Heart left ventricle (tissue), 16 donors: ENCODE results near the gene CUX1. TPM values are rescaled to one million over a fixed set of nuclear protein-coding genes. Genes with fewer than 3 reads are reported as not detected.

Experiments
- ATAC-seq, 4 donors: fragments of 200-7000 bp; cut with Tn5 transposase; one replicate each; pipeline ENCODE4 v1.9.1; 2020 to 2022; ENCODE audit warnings: moderate library complexity in 4 of 4, mild to moderate bottlenecking in 3 of 4, moderate number of reproducible peaks in 1 of 4
- DNase-seq, 5 donors: peaks; one replicate each; pipeline ENCODE4 v3.0.0-alpha.2; 2020
- H3K27ac ChIP-seq, 12 donors: fragments of 200-600 bp; sonication (generic) in 4 of 12; one replicate each; pipeline versions ENCODE4 v1.5.0 to v1.8.0; 2016 to 2022; ENCODE audit warnings: mild to moderate bottlenecking in 2 of 12
- H3K27me3 ChIP-seq, 9 donors: fragments of 200-600 bp; sonication (generic) in 2 of 9; one replicate each; pipeline versions ENCODE4 v1.5.1 to v1.8.0; 2016 to 2022; ENCODE audit warnings: mild to moderate bottlenecking in 3 of 9
- H3K36me3 ChIP-seq, 9 donors: fragments of 200-600 bp; sonication (generic) in 2 of 9; one replicate each; pipeline versions ENCODE4 v1.5.0 to v1.8.0; 2018 to 2022; ENCODE audit warnings: mild to moderate bottlenecking in 2 of 9
- H3K4me1 ChIP-seq, 12 donors: fragments of 200-600 bp; sonication (generic) in 4 of 12; one replicate each; pipeline versions ENCODE4 v1.5.0 to v1.8.0; 2016 to 2022; ENCODE audit warnings: mild to moderate bottlenecking in 3 of 12
- H3K4me3 ChIP-seq, 12 donors: fragments of 200-600 bp; sonication (generic) in 4 of 12; one replicate each; pipeline versions ENCODE4 v1.5.0 to v1.8.0; 2017 to 2022; ENCODE audit warnings: mild to moderate bottlenecking in 9 of 12, moderate library complexity in 4 of 12
- H3K9me3 ChIP-seq, 12 donors: fragments of 200-600 bp; sonication (generic) in 4 of 12; one replicate each; pipeline versions ENCODE4 v1.5.0 to v1.8.0; 2016 to 2022; ENCODE audit warnings: mild to moderate bottlenecking in 1 of 12
- POLR2A ChIP-seq, 2 donors: fragments of 450-650 bp; IDR thresholded peaks; one replicate each; pipeline ENCODE4 v1.6.1; 2017; ENCODE audit warnings: antibody characterized with exemption in 2 of 2, mild to moderate bottlenecking in 2 of 2, moderate library complexity in 2 of 2
- WGBS, 4 donors: extraction: QIAGEN DNeasy Blood & Tissue Kit in 2 of 4; methylation state at CpG; one replicate each; pipeline versions ENCODE4 v1.1.5 to v1.1.7; 2013 to 2018; 5-methylcytosine and 5-hydroxymethylcytosine counted together
- intact Hi-C, 10 donors: fragments of 100-400 bp; cut with DNase I; formaldehyde crosslinking; loops; one replicate each; pipeline versions ENCODE4 v1.11.1 to v1.14.2; 2022
- polyA plus RNA-seq, 2 donors: library from polyadenylated mRNA; stranded (reverse); fragments of 200-250 nt; gene quantifications; one replicate each; pipeline ENCODE4 v1.2.3, GENCODE V29; 2013
- total RNA-seq, 9 donors: library from RNA; depleted of rRNA in 2 of 9; stranded (reverse); fragments of >200 nt in 2 of 9; fragmentation: NEBNext Ultra II Directional in 3 of 9; extraction: Animal tissue kit (Norgen Biotek cat#: 25700) in 3 of 9; gene quantifications; one replicate each; pipeline versions ENCODE4 v1.1.0 to v1.2.4, GENCODE V29; 2016 to 2023
- TF ChIP-seq, protein P1 (sequence below), 12 donors: fragments of 200-600 bp; sonication (generic) in 4 of 12; IDR thresholded peaks; one replicate each; pipeline versions ENCODE4 v1.5.0 to v1.8.0; 2018 to 2022; ENCODE audit warnings: antibody characterized with exemption in 12 of 12, mild to moderate bottlenecking in 5 of 12
- donor health status: ischemic (EF 13 %, LVEDD 7.1; RV severe dilation, severe dysfunction).
- donor health status: healthy with polysubstance abuse.
- donor health status: DM: no; HTN: yes; CAD: no.
- donor health status: DM: no; HTN: no; CAD: no.
- donor health status: ischemic (EF 25% LVEDD 6.9; RV normal size, moderate dysfunction).
- donor health status: ischemic (EF 25% LVEDD 5.7; RV mildly dilated, moderate dysfunction).
- donor health status: healthy.
- donor health status: DM: yes; HTN: yes; CAD: no.
- donor health status: ischemic (EF 35%, LVEDD 5.7; RV mildly dilated, moderate dysfunction).
- donor health status: nonischemic (EF 11% LVEDD 7.7; RV severe dilation, severe dysfunction).
- donor health status: DM: yes; HTN: yes; CAD: no.
- donor health status: PGD.
- donor health status: ischemic (EF 29% LVEDD 5.4; RV normal size, mild dysfunction).
- donor health status: nonischemic (EF 23%, LVEDD 6.1; RV moderate dilation, normal function).

The CUX1 gene
- total and polyA plus RNA-seq, 11 donors = 51.9 to 173 (median 122) TPM

DNA sequence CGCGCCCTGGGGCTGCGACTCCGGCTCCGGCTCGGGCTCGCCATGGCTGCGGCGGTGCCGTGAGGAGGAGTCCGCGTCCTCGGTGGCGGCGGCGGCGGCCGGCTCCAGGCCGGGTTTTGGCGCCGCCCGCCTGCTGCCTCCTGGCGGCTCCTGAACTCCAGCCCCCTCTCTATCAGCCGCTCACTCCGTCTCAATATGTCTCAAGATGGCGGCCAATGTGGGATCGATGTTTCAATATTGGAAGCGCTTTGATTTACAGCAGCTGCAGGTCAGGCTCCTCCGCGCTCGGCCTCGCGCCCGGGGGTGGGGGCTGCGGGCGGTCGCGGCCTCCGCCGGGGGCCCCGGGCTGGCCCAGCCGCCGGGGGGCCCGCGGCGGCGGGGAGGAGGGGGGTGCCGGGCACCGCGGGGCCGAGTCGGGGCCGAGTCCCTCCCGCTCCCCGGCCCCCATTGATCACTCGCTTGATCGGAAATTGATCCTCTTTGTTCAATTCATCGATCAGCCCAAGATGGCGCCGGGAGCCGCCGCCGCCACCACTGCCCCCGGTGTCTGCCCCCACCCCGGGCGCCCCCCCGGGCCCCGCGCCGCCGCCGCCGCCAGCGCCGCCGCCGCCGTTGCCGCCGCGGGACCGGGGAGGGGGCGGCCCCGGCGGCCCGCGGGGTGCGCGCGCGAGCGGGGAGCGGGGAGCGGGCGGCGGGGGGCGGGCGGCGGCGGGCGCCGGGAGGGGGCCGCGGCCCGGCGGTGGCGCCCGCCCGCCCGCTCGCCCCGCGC, 1.4 kb upstream of the CUX1 start:
- Histone ChIP-seq H3K9me3 (no peaks in the 10 kb centered on the region), H3K27ac (peak overlapping the region; percentile 40 to 86 (median 79)), H3K36me3 (no peaks in the 10 kb centered on the region), H3K4me1 (peaks cover 0 to 52% (median 28%) of the 10 kb centered on the region in 12 donors), H3K27me3 (peaks cover 0 to 5% (median 0%) of the 10 kb centered on the region in 9 donors), H3K4me3 (peak overlapping the region in 11 of 12 donors; percentile 36 to 96 (median 89))
- ATAC-seq (peak; percentile 48 to 85 (median 80)), DNase-seq (peak; percentile 76 to 88 (median 84))
- intact Hi-C loops = loop anchor here (1.0 to 10.0 kb wide), 17 partner anchors 41 to 421 kb away; no protein-coding TSS in a partner anchor
- 0 to 1% (median 1%) methylated on average over 6 to 113 of the region's 113 CpGs; no CpG with 5 or more reads in 1 of the 4 donors for whole genome bisulfite sequencing, 4 donors
- TF ChIP-seq, protein P1, sequence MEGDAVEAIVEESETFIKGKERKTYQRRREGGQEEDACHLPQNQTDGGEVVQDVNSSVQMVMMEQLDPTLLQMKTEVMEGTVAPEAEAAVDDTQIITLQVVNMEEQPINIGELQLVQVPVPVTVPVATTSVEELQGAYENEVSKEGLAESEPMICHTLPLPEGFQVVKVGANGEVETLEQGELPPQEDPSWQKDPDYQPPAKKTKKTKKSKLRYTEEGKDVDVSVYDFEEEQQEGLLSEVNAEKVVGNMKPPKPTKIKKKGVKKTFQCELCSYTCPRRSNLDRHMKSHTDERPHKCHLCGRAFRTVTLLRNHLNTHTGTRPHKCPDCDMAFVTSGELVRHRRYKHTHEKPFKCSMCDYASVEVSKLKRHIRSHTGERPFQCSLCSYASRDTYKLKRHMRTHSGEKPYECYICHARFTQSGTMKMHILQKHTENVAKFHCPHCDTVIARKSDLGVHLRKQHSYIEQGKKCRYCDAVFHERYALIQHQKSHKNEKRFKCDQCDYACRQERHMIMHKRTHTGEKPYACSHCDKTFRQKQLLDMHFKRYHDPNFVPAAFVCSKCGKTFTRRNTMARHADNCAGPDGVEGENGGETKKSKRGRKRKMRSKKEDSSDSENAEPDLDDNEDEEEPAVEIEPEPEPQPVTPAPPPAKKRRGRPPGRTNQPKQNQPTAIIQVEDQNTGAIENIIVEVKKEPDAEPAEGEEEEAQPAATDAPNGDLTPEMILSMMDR (IDR thresholded peaks at IDR 0.05) = peak in 6 of 12 donors; percentile 12 to 39 (median 29)
- TF ChIP-seq POLR2A (IDR thresholded peaks at IDR 0.05) = no peak

DNA sequence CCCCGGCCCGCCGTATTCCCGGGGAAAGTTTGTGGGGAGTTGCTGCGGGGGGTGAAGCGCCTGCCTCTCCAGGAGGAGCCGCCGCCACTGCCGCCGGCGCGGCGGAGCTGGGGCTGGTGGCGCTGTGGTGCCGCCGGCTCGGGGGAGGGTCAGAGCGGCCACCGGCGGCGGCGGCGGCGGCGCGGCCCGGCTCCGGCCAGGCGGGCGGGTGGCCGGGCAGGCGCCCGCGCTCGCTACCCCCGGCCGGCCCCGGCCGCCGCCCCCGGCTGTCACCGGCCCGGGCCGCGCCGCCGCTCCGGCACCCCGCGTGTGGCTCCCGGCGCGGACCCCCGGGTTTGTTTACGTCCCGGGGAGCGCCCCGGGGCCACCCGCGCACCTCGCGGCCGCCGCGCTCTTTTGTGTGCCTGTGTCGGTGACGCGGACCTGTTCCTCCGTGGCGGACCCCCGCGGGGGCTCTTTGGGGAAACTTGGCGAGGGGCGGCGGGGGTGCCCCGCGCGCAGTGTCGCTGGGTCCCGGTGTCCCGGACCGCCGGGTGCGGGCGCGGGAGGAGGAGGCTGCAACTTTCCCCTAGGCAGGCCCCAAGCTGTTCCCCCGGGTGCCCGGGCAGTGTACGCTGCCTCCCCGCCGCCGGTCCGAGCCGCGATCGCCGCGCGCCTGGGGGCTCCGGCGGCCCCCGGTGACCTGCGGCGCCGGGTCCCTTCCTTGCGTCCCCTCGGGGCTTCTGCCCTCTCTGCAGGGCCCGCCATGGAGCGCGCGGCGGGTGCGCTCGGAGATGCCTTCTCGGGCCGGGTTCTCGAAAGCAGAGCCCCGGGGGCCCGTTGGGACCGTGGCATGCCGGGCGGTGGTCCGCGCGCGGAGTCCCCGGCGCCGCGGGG, 593 bp upstream of the CUX1 start:
- Histone ChIP-seq H3K27ac (peak overlapping the region in 11 of 12 donors; percentile 57 to 90 (median 79)), H3K27me3 (no peaks in the 10 kb centered on the region), H3K36me3 (no peaks in the 10 kb centered on the region), H3K4me1 (peaks cover 0 to 52% (median 28%) of the 10 kb centered on the region in 12 donors), H3K4me3 (peak overlapping the region; percentile 59 to 96 (median 88)), H3K9me3 (no peaks in the 10 kb centered on the region)
- WGBS, 4 donors = 0 to 1% (median 0%) methylated on average over 12 to 130 of the region's 130 CpGs
- DNase-seq (peak; percentile 59 to 79 (median 62)), ATAC-seq (peak in 3 of 4 donors; percentile 36 to 40 (median 36))
- intact Hi-C loops = loop anchor here in 9 of 10 donors (2.0 to 10.0 kb wide), 12 partner anchors 40 to 420 kb away; no protein-coding TSS in a partner anchor
- no peak for TF ChIP-seq POLR2A (IDR thresholded peaks at IDR 0.05)
- TF ChIP-seq, protein P1 (IDR thresholded peaks at IDR 0.05) = peak in 1 of 12 donors; percentile 25

DNA sequence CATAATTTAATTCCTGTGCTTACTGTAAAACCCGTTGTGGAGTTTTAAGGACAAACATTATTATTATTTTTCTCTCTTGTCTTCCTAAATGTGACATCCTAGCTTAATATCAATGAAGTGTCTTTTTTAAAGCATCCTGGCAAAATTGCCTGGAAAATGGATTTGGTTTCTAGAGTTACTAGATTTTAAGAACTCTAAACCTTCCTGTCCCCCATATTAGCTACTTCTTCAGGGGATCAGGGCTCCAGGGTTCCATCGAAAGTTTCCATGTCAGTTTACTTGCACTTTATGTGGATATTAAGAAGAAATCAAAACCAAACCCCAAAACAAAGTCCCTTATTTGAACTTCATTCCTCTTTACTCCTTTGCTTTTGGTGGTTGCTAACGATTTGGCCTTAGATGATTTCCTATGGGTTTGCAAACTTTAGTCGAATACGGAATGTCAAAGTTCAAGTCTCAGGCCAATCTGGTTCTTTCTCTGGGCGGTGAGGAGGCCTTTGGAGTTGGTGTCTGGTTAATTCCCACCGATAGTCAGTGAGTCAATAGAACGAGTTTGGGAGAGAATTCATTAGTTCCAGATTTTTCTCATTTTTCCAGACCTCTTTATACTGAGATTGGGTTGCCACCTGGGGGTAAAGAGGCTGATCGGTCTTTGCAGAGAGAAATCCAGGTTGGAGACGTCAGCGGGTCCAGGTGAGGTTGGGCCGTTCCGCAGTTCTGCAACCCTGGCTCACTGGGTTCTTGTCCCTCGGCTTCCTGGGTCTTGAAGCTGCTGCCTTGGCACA, 1.1 kb downstream of the CUX1 start:
- DNase-seq (no peak), ATAC-seq (no peak)
- WGBS, 4 donors = 74 to 84% (median 77%) methylated on average over 14 of the region's 14 CpGs
- H3K36me3 ChIP-seq = no peaks in the 10 kb centered on the region
- TF ChIP-seq, protein P1 (IDR thresholded peaks at IDR 0.05) = no peak
- TF ChIP-seq POLR2A (IDR thresholded peaks at IDR 0.05) = no peak
- intact Hi-C loops = loop anchor here in 9 of 10 donors (5.0 to 10.0 kb wide), 11 partner anchors 39 to 419 kb away; no protein-coding TSS in a partner anchor
- peak overlapping the region in 9 of 12 donors; percentile 74 to 96 (median 90) for H3K4me3 ChIP-seq
- H3K27ac ChIP-seq = peak overlapping the region in 9 of 12 donors; percentile 71 to 90 (median 81)
- H3K9me3 ChIP-seq = no peaks in the 10 kb centered on the region
- no peaks in the 10 kb centered on the region for H3K27me3 ChIP-seq
- peaks cover 0 to 65% (median 38%) of the 10 kb centered on the region in 12 donors for H3K4me1 ChIP-seq
